NOMO-1 treated with dmso at 0.1 percent for 144 hours (cell line): Measurements from ENCODE around the gene RSRC1.

ENCODE experiments used
- DNase-seq: peaks from one replicate; lab custom pipeline; 2025; ENCODE audit not compliant: unreplicated experiment; lab: John Stamatoyannopoulos, UW

The RSRC1 gene

DNA sequence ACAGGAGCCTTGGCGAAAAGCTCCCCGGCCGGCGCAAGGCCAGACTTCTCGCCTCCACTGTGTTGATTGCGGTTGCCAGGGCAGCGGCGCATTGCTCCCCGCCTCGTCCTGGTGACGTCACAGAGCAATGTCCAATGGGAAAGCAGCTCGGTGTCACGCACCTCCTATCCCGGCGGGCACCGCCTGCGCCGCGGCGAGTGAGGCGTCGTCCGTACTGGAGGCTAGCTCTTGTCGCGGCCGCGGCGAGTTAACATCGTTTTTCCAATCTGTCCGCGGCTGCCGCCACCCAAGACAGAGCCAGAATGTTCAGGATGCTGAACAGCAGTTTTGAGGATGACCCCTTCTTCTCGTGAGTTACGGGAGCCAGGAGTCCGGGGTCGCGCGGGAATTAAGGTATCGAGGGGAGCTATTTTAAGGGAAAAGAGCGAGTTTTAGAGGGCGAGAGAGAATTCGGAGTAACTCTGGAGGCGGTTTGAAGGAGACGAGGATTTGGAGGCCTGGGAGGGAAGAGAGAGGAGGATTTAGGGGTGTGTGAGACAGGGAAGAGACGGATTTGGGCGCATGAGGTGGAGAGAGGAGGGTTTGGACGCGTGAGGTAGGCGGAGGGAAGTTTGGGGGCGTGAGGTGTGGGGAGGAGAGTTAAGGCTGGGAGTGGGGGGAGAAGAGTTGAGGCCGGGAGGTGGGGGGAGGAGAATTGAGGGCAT, 461.3 kb downstream of the RSRC1 start, which contains the start of gene MLF1:
Gene MLF1, plus strand, starts transcription at position 196 of the 704 bp plus-strand sequence. Its CDS starts 107 bp downstream, at position 303.
- DNase-seq = peak; percentile 90

DNA sequence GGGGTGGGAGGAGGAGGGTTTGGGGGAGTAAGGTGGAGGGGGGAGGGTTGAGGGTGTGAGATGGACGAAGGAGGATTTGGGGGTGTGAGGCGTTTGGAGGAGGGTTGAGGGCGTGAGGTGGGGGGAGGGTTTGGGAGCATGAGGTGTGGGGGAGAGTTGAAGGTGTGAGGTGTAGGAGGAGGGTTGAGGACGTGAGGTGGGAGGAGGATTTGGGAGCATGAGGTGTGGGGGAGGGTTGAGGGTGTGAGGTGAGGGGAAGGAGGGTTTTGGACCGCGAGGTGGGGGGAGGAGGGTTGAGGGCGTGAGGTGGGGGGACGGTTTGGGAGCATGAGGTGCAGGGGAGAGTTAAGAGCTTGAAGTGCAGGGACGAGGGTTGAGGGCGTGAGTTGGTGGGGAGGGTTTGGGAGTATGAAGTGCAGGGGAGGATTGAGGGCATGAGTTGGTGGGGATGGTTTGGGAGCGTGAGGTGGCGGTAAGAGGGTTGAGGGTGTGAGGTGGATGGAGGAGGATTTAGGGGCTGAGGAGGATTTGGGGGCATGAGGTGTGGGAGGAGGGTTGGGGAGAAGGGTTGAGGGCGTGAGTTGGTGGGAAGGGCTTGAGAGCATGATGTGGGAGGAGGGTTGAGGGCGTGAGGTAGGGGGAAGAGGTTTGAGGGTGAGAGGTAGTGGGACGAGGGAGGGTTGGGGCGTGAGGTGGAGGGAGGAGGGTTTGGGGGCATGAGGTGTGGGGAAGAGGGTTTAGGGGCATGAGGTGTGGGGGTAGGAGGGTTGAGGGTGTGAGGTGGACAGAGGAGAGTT, 462.3 kb downstream of the RSRC1 start:
- no peak for DNase-seq

DNA sequence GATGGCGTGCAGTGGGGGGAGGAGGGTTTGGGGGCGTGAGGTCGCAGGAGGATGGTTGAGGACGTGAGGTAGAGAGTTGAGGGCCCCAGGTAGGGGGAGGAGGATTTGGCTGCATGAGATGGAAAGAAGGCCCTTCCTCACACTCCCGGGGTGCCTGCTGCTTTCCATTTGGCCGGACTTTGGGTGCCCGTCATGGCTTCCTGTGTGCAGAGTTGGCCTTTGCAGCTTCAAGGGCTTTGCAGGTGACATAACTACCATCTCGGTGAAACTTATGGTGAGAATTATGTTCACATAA, 462.8 kb downstream of the RSRC1 start:
- no peak for DNase-seq

DNA sequence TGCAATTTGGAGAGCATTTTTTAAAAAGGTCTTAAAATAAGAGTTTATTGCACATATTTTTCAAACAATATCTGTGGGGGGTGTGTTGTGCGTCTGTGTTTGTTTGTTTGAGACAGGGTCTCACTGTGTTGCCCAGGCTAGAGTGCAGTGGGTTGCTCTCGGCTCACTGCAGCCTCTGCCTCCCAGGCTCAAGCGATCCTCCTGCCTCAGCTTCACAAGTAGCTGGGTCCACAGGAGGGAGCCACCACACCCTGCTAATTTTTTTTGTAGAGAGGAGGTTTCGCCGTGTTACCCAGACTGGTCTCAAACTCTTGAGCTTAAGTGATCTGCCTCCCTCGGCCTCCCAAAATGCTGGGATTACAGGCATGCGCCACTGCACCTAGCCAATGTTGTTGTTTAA, 463.8 kb downstream of the RSRC1 start:
- no peak for DNase-seq

DNA sequence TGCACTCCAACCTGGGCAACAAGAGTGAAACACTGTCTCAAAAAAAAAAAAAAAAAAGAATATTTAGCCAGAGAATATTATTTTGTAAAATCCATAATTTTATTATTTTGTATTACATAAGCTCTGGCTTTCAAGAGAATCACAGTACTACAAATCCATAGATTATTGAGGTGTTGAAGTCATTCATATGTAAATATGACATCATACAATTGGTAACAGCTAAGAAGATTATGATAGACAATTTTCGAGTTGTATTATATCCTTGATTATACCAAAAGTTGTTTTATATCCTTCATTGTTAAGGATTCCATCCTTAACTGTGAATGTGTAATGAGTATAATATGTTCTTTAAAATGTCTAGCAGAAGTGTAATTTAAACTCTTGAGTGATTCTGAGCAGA, 464.8 kb downstream of the RSRC1 start:
- DNase-seq = no peak

GRCh38 chr3:158590223-158590622, 480.3 kb downstream of the RSRC1 start:
- DNase-seq = no peak
